HL-60 (cell line): Measurements from ENCODE around the gene LRRTM2.

ENCODE experiments used
- DNase-seq, 2 experiments: peaks; one replicate each; pipeline ENCODE4 v3.0.0-alpha.2; 2010 to 2020; ENCODE audit warnings: low read depth in 1 of 2, low spot score in 1 of 2
- H3K27ac ChIP-seq: fragments of 250-450 bp; sonication (Bioruptor Pico); replicated peaks from 2 replicates; pipeline ENCODE4 v1.5.1; 2020; ENCODE audit warnings: mild to moderate bottlenecking, moderate library complexity
- H3K27me3 ChIP-seq: fragments of 250-450 bp; sonication (Bioruptor Pico); 2 replicates; pipeline ENCODE4 v1.5.1; 2021; ENCODE audit warnings: mild to moderate bottlenecking, moderate library complexity; ENCODE audit not compliant: insufficient read depth, poor library complexity, severe bottlenecking
- H3K4me3 ChIP-seq: replicated peaks from 2 replicates; pipeline ENCODE4 v1.5.1; 2011; ENCODE audit warnings: mild to moderate bottlenecking, control low read depth, low read length; ENCODE audit not compliant: insufficient read depth
- CTCF ChIP-seq: IDR thresholded peaks from one replicate; pipeline ENCODE4 v1.5.1; 2011; ENCODE audit warnings: low read length, control low read depth, inconsistent platforms; ENCODE audit not compliant: insufficient read depth
- GABPA ChIP-seq: IDR thresholded peaks from 2 replicates; pipeline ENCODE4 v1.6.1; 2012; ENCODE audit warnings: low read depth
- POLR2AphosphoS5 ChIP-seq: IDR thresholded peaks from 2 replicates; pipeline ENCODE4 v1.6.1; 2012; ENCODE audit warnings: low read depth
- REST ChIP-seq: IDR thresholded peaks from 2 replicates; pipeline ENCODE4 v1.6.1; 2012; ENCODE audit warnings: low read depth; ENCODE audit not compliant: insufficient replicate concordance
- SPI1 ChIP-seq: IDR thresholded peaks from 2 replicates; pipeline ENCODE4 v1.6.1; 2012; ENCODE audit warnings: low read depth, mild to moderate bottlenecking, borderline replicate concordance

Gene LRRTM2

GRCh38 chr5:138853132-138853531 lies 22.0 kb downstream of the LRRTM2 start:
- no peak overlapping the region for H3K27ac ChIP-seq
- DNase-seq: no peak
- no peak overlapping the region for H3K4me3 ChIP-seq
- H3K27me3 ChIP-seq: no peaks in the 10 kb centered on the region
- TF ChIP-seq REST (no peak), GABPA (no peak), SPI1 (no peak), POLR2AphosphoS5 (no peak), CTCF (no peak)

- DNase-seq: no peak
Observed at GRCh38 chr5:138850865-138851435, 24.2 kb downstream of the LRRTM2 start.

More at GRCh38 chr5:138850865-138851435, 24.2 kb downstream of the LRRTM2 start:
- no peaks in the 10 kb centered on the region for H3K27me3 ChIP-seq
- H3K27ac ChIP-seq: no peak overlapping the region
- TF ChIP-seq GABPA (no peak), POLR2AphosphoS5 (no peak), REST (no peak), CTCF (no peak), SPI1 (no peak)
- H3K4me3 ChIP-seq: no peak overlapping the region
